ENCODE data around the gene CYP3A4.
"Not testable (repeated sequence)": the region's sequence is repeated elsewhere in the genome, so short reads cannot be mapped to it uniquely, and the experiment has no call there.

CYP3A4 gene

DNA sequence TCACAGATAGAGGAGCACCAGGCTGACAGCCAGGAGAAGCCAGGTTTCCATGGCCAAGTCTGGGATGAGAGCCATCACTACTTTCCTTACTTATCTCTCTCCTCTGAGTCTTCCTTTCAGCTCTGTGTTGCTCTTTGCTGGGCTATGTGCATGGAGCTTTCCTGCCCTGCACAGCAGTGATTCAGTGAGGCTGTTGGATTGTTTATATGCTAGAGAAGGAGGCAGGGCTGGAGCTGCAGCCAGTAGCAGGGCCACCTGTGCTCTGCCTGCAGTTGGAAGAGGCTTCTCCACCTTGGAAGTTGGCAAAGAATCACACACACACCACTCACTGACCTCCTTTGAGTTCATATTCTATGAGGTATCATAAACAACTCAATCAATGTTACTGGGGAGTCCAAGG lies at the start of gene CYP3A4:
CYP3A4 (minus strand) TSS at position 178 of the 400 bp plus-strand sequence; CDS start at position 75, 103 bp downstream.
- no peak for DNase-seq (ENCODE audit: low read depth)

- DNase-seq (ENCODE audit: low read depth) = no peak
Measured at GRCh38 chr7:99833289-99833877, 49.4 kb upstream of the CYP3A4 start.

DNA sequence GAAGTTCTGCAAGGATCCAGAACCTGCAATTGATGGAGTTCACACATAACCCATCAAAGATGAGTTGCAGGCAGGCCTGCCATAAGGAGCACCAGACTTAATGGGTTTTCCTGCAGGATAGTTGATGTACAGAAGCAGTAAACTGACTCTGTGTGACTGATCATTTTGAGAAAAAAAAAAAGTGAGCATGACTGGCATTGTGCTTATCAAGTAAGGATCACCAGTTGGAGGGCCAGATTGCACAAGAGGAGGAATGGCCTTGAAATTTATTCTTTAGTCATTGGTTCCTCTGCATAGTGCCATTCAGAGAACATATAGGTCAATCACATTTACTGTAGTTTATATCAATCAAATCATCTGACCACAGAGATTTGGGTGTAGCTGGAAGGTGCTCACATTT lies 47.6 kb upstream of the CYP3A4 start:
- DNase-seq (ENCODE audit: low read depth) = no peak

DNA sequence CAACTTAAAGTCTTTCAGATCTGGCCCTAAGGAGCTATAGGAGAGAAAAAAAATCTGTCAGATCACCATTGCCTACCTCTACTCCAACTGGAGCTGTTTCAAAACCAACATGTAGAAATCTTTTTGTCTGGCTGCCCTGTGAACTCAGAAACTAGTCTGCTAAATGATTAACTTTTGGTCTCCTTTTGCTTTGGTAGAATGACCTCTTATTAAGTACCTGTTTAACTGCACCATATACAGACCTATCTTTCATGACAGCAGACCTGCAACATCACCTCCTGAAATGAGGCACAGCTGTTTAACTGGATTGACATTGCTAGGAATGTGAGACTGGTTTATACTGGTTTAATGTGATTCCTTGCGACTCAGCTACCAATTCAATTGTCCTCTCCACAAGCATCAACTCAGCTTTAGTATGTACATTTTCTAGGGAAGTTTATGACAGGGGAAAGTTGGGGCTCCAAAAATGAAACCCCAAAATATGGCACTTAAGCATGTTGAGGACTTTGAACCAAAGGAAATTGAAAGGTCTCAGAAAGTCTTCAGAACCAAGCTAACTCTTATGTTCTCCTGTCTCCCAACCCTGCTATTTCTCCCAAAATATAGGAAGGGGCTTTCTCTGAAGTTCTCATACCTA lies 45.7 kb upstream of the CYP3A4 start:
- no peak for DNase-seq (ENCODE audit: low read depth)

- DNase-seq (ENCODE audit: low read depth) = no peak
Measured at GRCh38 chr7:99828811-99829210, 44.8 kb upstream of the CYP3A4 start.

DNA sequence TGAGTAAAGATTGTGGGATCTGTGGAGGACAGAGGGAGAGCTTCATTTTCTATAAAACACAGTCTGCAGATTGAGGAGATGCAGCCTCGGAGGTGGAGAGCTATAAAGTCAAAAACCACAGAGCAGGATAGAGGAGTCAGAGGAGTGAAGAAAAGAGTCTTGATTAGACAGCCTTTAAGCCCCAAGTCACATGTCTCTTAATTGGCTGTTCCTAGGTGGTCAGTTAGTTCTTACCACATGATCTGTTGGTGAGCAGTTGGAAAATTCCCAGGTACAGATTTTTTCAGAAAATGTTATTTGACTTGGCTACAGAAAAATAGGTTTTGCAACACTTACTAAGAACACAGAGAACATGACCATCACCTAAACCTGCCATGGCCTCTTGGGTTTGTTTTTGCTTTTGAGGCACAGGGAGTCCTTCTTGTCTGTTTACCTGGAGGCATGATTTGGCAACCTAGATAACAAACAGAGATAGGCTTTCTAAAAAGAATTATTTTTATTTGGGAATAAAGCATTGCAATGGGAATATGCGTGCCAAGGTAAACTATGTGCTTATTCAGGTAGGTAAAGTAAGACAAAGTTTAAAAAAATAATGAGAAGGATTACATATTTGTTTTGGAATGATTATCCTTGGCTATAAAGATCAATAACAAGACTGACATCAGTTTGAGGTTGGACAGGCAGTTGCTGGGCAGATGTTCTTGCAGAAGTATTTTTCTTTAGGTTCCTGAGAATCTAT lies 43.2 kb upstream of the CYP3A4 start:
- no peak for DNase-seq (ENCODE audit: low read depth)

DNA sequence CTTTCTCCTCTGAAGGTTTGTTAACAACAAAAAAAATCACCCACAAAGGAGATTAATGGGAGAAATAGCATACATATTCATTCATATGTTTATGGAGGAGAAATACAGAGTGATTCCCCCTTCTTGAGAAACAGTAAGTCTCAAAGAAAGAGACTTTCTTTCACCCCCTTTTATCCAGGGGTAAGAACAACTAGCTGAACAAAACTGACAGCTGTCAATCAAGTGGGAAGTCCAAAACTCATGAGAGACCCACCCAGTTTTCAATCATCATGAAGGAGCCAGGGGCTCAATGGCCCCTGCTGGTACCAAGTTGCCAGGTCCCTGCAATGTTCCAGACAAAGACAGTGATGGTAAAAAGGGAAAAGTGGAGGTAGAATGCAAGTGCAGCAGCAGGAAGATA lies 41.9 kb upstream of the CYP3A4 start:
- DNase-seq (ENCODE audit: low read depth) = no peak

GRCh38 chr7:99825452-99825851 lies 41.5 kb upstream of the CYP3A4 start:
- no peak for DNase-seq (ENCODE audit: low read depth)

DNA sequence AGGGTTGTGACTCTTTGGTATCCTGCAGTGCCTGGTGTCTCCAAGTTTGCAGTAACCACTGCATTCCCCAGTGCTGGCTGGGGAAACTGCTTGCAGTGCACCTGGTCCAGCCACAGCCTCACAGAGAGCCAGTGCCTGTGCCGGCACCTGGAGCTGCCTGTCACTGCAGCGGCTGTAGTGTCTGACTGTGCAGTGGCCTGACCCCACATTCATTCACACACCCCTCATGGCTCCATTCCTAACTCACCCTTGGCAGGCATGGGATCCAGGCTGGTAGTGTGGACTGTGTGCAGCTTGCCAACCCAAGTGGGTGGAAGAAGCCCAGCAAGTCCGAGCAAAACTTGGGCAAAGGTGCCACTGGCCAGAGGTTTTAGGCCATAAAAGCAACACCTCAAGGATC lies 40.1 kb upstream of the CYP3A4 start:
- DNase-seq (ENCODE audit: low read depth) = no peak

- no peak for DNase-seq (ENCODE audit: low read depth)
Measured at GRCh38 chr7:99822731-99823718, 39.0 kb upstream of the CYP3A4 start.

DNA sequence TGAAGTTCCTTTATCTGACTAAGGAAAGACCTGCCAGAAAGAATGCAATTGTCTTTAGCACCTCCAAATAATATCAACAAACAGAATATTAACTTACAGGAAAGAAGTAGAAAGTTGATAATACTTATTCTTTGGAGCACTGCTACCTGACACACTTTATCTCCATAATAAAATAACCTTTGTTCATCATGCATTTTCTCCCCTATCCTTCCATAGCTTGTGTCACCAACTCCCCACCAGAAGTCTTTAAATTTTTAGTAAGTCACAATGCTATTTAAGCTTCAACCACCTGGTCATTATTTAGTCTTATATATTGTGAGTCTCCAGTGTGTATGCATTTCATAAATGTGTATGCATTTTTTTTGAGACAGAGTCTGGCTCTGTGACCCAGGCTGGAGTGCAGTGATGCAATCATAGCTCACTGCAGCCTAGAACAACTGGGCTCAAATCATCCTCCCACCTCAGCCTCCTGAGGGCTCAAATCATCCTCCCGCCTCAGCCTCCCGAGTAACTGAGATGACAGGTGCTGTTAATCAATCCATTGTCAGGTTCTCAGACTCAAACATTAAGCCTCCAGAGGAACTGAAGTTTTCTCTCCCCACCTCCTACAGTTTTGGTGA lies 36.5 kb upstream of the CYP3A4 start:
- no peak for DNase-seq (ENCODE audit: low read depth)

GRCh38 chr7:99808766-99809165 lies 24.8 kb upstream of the CYP3A4 start:
- no peak for DNase-seq (ENCODE audit: low read depth)

- no peak for DNase-seq (ENCODE audit: low read depth)
Measured at GRCh38 chr7:99806839-99807478, 23.0 kb upstream of the CYP3A4 start.

DNA sequence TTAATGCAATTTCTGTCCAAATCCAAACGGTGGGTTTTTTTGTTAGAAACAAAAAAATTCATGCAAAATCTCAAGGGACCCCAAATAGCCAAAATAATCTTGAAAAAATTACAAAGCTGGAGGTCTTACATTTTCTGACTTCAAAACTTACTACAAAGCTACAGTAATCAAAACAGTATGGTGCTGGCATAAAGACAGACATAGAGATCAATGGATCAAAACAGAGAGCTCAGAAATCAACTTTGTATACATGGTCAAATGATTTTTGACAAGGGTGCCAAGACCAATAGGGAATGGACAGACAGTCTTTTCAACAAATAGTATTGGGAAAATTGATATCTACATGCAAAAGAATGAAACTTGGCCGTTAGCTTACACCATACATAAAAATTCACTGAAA lies 21.7 kb upstream of the CYP3A4 start:
- DNase-seq (ENCODE audit: low read depth) = no peak

DNA sequence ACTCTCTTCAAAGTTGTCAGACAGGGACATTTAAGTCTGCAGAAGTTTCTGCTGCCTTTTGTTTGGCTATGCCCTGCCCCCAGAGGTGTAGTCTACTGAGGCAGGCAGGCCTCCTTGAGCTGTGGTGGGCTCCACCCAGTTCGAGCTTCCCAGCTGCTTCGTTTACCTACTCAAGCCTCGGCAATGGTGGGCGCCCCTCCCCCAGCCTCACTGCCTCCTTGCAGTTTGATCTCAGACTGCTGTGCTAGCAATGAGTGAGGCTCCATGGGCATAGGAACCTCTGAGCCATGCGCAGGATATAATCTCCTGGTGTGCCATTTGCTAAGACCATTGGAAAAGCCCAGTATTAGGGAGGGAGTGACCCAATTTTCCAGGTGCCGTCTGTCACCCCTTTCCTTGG lies 19.1 kb upstream of the CYP3A4 start:
- not testable (repeated sequence) for DNase-seq (ENCODE audit: low read depth)

- not testable (repeated sequence) for DNase-seq (ENCODE audit: low read depth)
Measured at GRCh38 chr7:99801407-99801806, 17.4 kb upstream of the CYP3A4 start.

GRCh38 chr7:99798972-99799371 lies 15.0 kb upstream of the CYP3A4 start:
- no peak for DNase-seq (ENCODE audit: low read depth)

- DNase-seq (ENCODE audit: low read depth) = not testable (repeated sequence)
Measured at GRCh38 chr7:99795864-99796263, 11.9 kb upstream of the CYP3A4 start.

DNA sequence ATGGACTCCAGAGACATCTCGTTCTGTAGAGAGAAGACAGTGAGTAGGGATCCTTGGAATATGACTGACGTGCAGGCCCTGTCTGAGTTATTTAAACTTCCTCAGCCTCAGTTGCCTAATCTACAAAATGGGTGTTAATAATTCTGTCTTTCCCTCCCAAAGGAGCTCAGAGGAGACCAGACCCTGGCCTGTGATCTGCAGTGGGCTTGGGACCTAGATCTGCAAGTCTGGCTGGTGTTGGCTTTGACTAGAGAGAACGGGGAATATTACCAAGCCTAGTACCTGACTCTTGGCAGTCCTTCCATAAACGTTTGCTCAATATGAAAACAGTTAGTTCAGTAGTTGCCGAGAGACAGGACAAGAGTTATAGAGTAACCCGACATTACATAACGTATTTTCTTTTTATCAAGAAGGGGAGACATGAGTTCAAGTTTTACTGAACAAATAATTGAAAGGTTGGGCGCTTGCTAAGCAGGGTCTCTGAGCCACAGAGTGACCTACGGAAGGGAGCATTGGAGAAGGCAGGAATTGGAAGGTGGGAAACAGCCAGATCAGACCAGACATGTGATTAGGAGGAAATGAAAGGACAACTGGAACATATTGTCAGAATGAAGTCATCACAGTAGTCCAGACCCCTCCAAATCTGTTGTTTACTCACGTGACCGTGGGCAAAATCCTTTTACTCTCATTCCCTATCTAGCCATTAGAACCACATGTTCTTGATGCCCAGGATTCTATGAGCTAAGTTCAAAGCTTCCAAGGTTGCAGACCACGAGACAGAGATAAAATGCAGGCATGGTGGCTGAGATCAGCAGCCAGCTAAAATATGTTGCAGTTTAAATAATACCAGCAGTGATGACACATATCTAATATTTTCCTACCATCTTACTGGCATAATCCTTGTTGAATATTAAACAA lies 10.9 kb upstream of the CYP3A4 start:
- DNase-seq (ENCODE audit: low read depth) = no peak

- no peak for DNase-seq (ENCODE audit: low read depth)
Measured at GRCh38 chr7:99793443-99793842, 9.5 kb upstream of the CYP3A4 start.
